HepG2 (cell line): ENCODE data around the gene TMED5. TPM values are rescaled to one million over a fixed set of nuclear protein-coding genes. Genes with fewer than 3 reads are reported as not detected.
A peak's percentile ranks its signal among the peaks of the same experiment; 100 is the strongest.

Experiments used
- BRD4 ChIP-seq: sonication (generic); formaldehyde crosslinking; IDR thresholded peaks from 2 replicates; pipeline ENCODE4 v1.4.0; 2020; ENCODE audit warnings: missing genetic modification reagents
- FOXP1 ChIP-seq, 2 experiments: fragments of 450-650 bp in 1 of 2; IDR thresholded peaks; 2 replicates each; pipeline ENCODE4 v1.6.1; 2017 to 2018; ENCODE audit warnings: antibody characterized with exemption in 1 of 2
- GFI1 ChIP-seq: sonication (generic); formaldehyde crosslinking; IDR thresholded peaks from 2 replicates; pipeline ENCODE4 v1.5.0; 2020; ENCODE audit warnings: missing genetic modification reagents, mild to moderate bottlenecking, borderline replicate concordance
- IKZF5 ChIP-seq: IDR thresholded peaks from 2 replicates; pipeline ENCODE4 v1.6.1; 2018; ENCODE audit warnings: missing genetic modification reagents, mild to moderate bottlenecking, missing compliant biosample characterization
- KDM1A ChIP-seq: IDR thresholded peaks from 2 replicates; pipeline ENCODE4 v1.6.1; 2016; ENCODE audit warnings: missing compliant biosample characterization
- LRRFIP1 ChIP-seq: sonication (generic); formaldehyde crosslinking; conservative IDR thresholded peaks from 2 replicates; pipeline ENCODE4 v1.4.0; 2020; ENCODE audit warnings: missing genetic modification reagents
- NCOA2 ChIP-seq: sonication (generic); formaldehyde crosslinking; IDR thresholded peaks from 2 replicates; pipeline ENCODE4 v1.8.0; 2022; ENCODE audit warnings: inconsistent platforms
- PLSCR1 ChIP-seq: sonication (generic); formaldehyde crosslinking; IDR thresholded peaks from 2 replicates; pipeline ENCODE4 v1.5.0; 2020; ENCODE audit warnings: missing genetic modification reagents, mild to moderate bottlenecking, borderline replicate concordance
- PRDM15 ChIP-seq: sonication (generic); formaldehyde crosslinking; IDR thresholded peaks from 2 replicates; pipeline ENCODE4 v1.4.0; 2020; ENCODE audit warnings: missing genetic modification reagents
- PRMT3 ChIP-seq: sonication (generic); formaldehyde crosslinking; IDR thresholded peaks from 2 replicates; pipeline ENCODE4 v1.8.1; 2022; ENCODE audit warnings: low read depth, mild to moderate bottlenecking, moderate library complexity, missing genetic modification reagents, borderline replicate concordance
- RFX1 ChIP-seq: fragments of 450-650 bp; IDR thresholded peaks from 2 replicates; pipeline ENCODE4 v1.6.1; 2017
- SOX5 ChIP-seq: IDR thresholded peaks from 2 replicates; pipeline ENCODE4 v1.6.1; 2016; ENCODE audit warnings: borderline replicate concordance
- STAT5B ChIP-seq: sonication (generic); formaldehyde crosslinking; IDR thresholded peaks from 2 replicates; pipeline ENCODE4 v1.4.0; 2020; ENCODE audit warnings: missing genetic modification reagents
- SUZ12 ChIP-seq: fragments of 150-350 bp; IDR thresholded peaks from 2 replicates; pipeline ENCODE4 v1.6.1; 2014; ENCODE audit warnings: low read depth, low read length
- TOE1 ChIP-seq: sonication (generic); formaldehyde crosslinking; IDR thresholded peaks from 2 replicates; pipeline ENCODE4 v1.4.0; 2020; ENCODE audit warnings: mild to moderate bottlenecking, missing genetic modification reagents
- ZBTB20 ChIP-seq: sonication (generic); formaldehyde crosslinking; IDR thresholded peaks from 2 replicates; pipeline ENCODE4 v1.8.1; 2023; ENCODE audit warnings: missing genetic modification reagents, low read depth, mild to moderate bottlenecking, borderline replicate concordance
- ZBTB3 ChIP-seq: sonication (generic); formaldehyde crosslinking; IDR thresholded peaks from 2 replicates; pipeline ENCODE4 v1.4.0; 2020; ENCODE audit warnings: low read depth, mild to moderate bottlenecking, moderate library complexity, missing genetic modification reagents, borderline replicate concordance
- ZBTB37 ChIP-seq: sonication (generic); formaldehyde crosslinking; IDR thresholded peaks from 2 replicates; pipeline ENCODE4 v1.4.0; 2020; ENCODE audit warnings: mild to moderate bottlenecking, missing genetic modification reagents
- ZNF24 ChIP-seq: fragments of 450-650 bp; IDR thresholded peaks from 2 replicates; pipeline ENCODE4 v1.6.1; 2017; ENCODE audit warnings: antibody characterized with exemption, mild to moderate bottlenecking
- ZSCAN9 ChIP-seq: IDR thresholded peaks from 2 replicates; pipeline ENCODE4 v1.6.1; 2016; ENCODE audit warnings: borderline replicate concordance
- polyA plus RNA-seq, 8 experiments: library from polyadenylated mRNA; depleted of rRNA in 3 of 8; stranded (reverse) in 7 of 8; unstranded in 1 of 8; fragments of >200 nt; fragmentation: Illumina TruSeq in 4 of 8; extraction: Trizol in 4 of 8; gene quantifications; 2 replicates each; pipeline versions ENCODE4 v1.2.1 to v1.2.3, GENCODE V29; 2011 to 2016; ENCODE audit warnings: low read depth in 4 of 8, missing spikeins in 1 of 8, mixed read lengths in 1 of 8; ENCODE audit not compliant: insufficient read depth in 1 of 8
- total RNA-seq, 5 experiments: library from RNA; depleted of rRNA; stranded (reverse); fragments of >200 nt; fragmentation: Illumina TruSeq; extraction: Trizol; gene quantifications; 2 replicates each; pipeline ENCODE4 v1.2.3, GENCODE V29; 2016; ENCODE audit warnings: low read depth in 1 of 5

TMED5 gene
- total and polyA plus RNA-seq, 2 of the 13 experiments (the other 11 are each of a cell fraction or from before 2014, with no cell fraction given): 58.1 to 99.0 TPM

GRCh38 chr1:93179886-93180722, at the start of gene TMED5 (continued):
- TF ChIP-seq IKZF5 (CRISPR knock-in tag): peak; percentile 39; the same call in 1 of the 2 replicates
- TF ChIP-seq TOE1 (CRISPR knock-in tag): no peak
- TF ChIP-seq GFI1 (CRISPR knock-in tag): no peak; the same call in 1 of the 2 replicates
- TF ChIP-seq ZBTB20 (CRISPR knock-in tag): 0 out of 2 replicates have a peak, but pooled peaks have one; percentile 53
- peak; percentile 59 for TF ChIP-seq PRDM15 (CRISPR knock-in tag)
- no peak for TF ChIP-seq KDM1A (CRISPR knock-in tag)
- TF ChIP-seq ZBTB37 (CRISPR knock-in tag): 0 out of 2 replicates have a peak, but pooled peaks have one; percentile 78
- TF ChIP-seq BRD4 (CRISPR knock-in tag): peak; percentile 86; the same call in 1 of the 2 replicates
- TF ChIP-seq LRRFIP1 (CRISPR knock-in tag): no peak
- no peak for TF ChIP-seq STAT5B (CRISPR knock-in tag)
- TF ChIP-seq SOX5 (CRISPR knock-in tag): no peak
- TF ChIP-seq ZBTB3 (CRISPR knock-in tag): 0 out of 2 replicates have a peak, but pooled peaks have one; percentile 56
- TF ChIP-seq SUZ12: peak; percentile 63
- no peak for TF ChIP-seq FOXP1 (IDR thresholded peaks at IDR 0.05)
- no peak; the same call in 1 of the 2 replicates for TF ChIP-seq FOXP1 (CRISPR knock-in tag; IDR thresholded peaks at IDR 0.05)
- TF ChIP-seq PRMT3 (CRISPR knock-in tag): no peak; the same call in 1 of the 2 replicates
- no peak for TF ChIP-seq ZNF24
- peak; percentile 47; the same call in 1 of the 2 replicates for TF ChIP-seq ZSCAN9
- peak; percentile 23; the same call in 1 of the 2 replicates for TF ChIP-seq NCOA2 (CRISPR knock-in tag)
- peak; percentile 76 for TF ChIP-seq RFX1
- TF ChIP-seq PLSCR1: no peak
